NCI-H146 treated with DMSO at 0.1 percent for 48 hours (cell line): Measurements from ENCODE around the gene TBCE.
A peak's percentile ranks its signal among the peaks of the same experiment; 100 is the strongest.
"Not testable (repeated sequence)": the region's sequence is repeated elsewhere in the genome, so short reads cannot be mapped to it uniquely, and the experiment has no call there.

Experiments
- DNase-seq: peaks from one replicate; lab custom pipeline; 2025; ENCODE audit not compliant: unreplicated experiment; lab: John Stamatoyannopoulos, UW

Gene TBCE

GRCh38 chr1:235450433-235450832 lies 83.2 kb downstream of the TBCE start:
- no peak for DNase-seq

GRCh38 chr1:235450886-235451483 lies 83.8 kb downstream of the TBCE start:
- no peak for DNase-seq

- DNase-seq = no peak
These were observed 86.8 kb downstream of the TBCE start for GRCh38 chr1:235454021-235454420.

- no peak for DNase-seq
These were observed 87.9 kb downstream of the TBCE start for GRCh38 chr1:235455097-235455496.

- peak; percentile 23 for DNase-seq
These were observed 88.6 kb downstream of the TBCE start for GRCh38 chr1:235455823-235456222.

- not testable (repeated sequence) for DNase-seq
These were observed 90.6 kb downstream of the TBCE start for GRCh38 chr1:235457856-235458255.

GRCh38 chr1:235460770-235461169 lies 93.5 kb downstream of the TBCE start:
- DNase-seq = no peak

- no peak for DNase-seq
These were observed 94.7 kb downstream of the TBCE start for GRCh38 chr1:235461954-235462353.

- DNase-seq = not testable (repeated sequence)
These were observed 95.6 kb downstream of the TBCE start for GRCh38 chr1:235462832-235463231.

- DNase-seq = no peak
These were observed 97.8 kb downstream of the TBCE start for GRCh38 chr1:235465066-235465465.

- DNase-seq = no peak
These were observed 100.8 kb downstream of the TBCE start for GRCh38 chr1:235468004-235468403.

GRCh38 chr1:235468970-235469369 lies 101.7 kb downstream of the TBCE start:
- no peak for DNase-seq

GRCh38 chr1:235469897-235470296 lies 102.7 kb downstream of the TBCE start:
- not testable (repeated sequence) for DNase-seq

GRCh38 chr1:235470741-235471439 lies 103.7 kb downstream of the TBCE start:
- DNase-seq = no peak

- DNase-seq = no peak
These were observed 106.6 kb downstream of the TBCE start for GRCh38 chr1:235473806-235474205.

- DNase-seq = no peak
These were observed 115.9 kb downstream of the TBCE start for GRCh38 chr1:235483090-235483489.

- DNase-seq = no peak
These were observed 118.3 kb downstream of the TBCE start for GRCh38 chr1:235485558-235485957.

GRCh38 chr1:235486321-235486720 lies 119.1 kb downstream of the TBCE start:
- no peak for DNase-seq

- no peak for DNase-seq
These were observed 124.4 kb downstream of the TBCE start for GRCh38 chr1:235491644-235492043.

- no peak for DNase-seq
These were observed 127.3 kb downstream of the TBCE start for GRCh38 chr1:235494531-235494930.

- DNase-seq = no peak
These were observed 127.8 kb downstream of the TBCE start for GRCh38 chr1:235495030-235495429.

- no peak for DNase-seq
These were observed 128.3 kb downstream of the TBCE start for GRCh38 chr1:235495551-235495950.
